HG03342 (cell line): ENCODE data around the gene JAKMIP3.

ENCODE experiments used
- ATAC-seq: cut with Tn5 transposase; IDR thresholded peaks from one replicate; pipeline ENCODE4 v1.9.1; 2021; ENCODE audit warnings: mild to moderate bottlenecking, moderate library complexity; ENCODE audit not compliant: unreplicated experiment

Gene JAKMIP3

GRCh38 chr10:132043861-132044695, 21.7 kb upstream of the JAKMIP3 start:
- ATAC-seq, result no peak

GRCh38 chr10:132044803-132045202, 20.9 kb upstream of the JAKMIP3 start:
- ATAC-seq, result no peak

GRCh38 chr10:132045324-132045723, 20.4 kb upstream of the JAKMIP3 start:
- no peak for ATAC-seq

- no peak for ATAC-seq
Measured at GRCh38 chr10:132047575-132048293, 18.0 kb upstream of the JAKMIP3 start.

- no peak for ATAC-seq
Measured at GRCh38 chr10:132048294-132048667, 17.5 kb upstream of the JAKMIP3 start.

GRCh38 chr10:132050191-132050590, 15.6 kb upstream of the JAKMIP3 start:
- no peak for ATAC-seq

- no peak for ATAC-seq
Measured at GRCh38 chr10:132052124-132052523, 13.6 kb upstream of the JAKMIP3 start.

- ATAC-seq, result no peak
Measured at GRCh38 chr10:132054564-132054963, 11.2 kb upstream of the JAKMIP3 start.

GRCh38 chr10:132055616-132056015, 10.1 kb upstream of the JAKMIP3 start:
- ATAC-seq, result no peak

- no peak for ATAC-seq
Measured at GRCh38 chr10:132056663-132057062, 9.1 kb upstream of the JAKMIP3 start.

- ATAC-seq, result no peak
Measured at GRCh38 chr10:132057191-132057681, 8.5 kb upstream of the JAKMIP3 start.

GRCh38 chr10:132058111-132058745, 7.5 kb upstream of the JAKMIP3 start:
- ATAC-seq, result no peak

- no peak for ATAC-seq
Measured at GRCh38 chr10:132058793-132059759, 6.7 kb upstream of the JAKMIP3 start.

GRCh38 chr10:132059760-132060508, 5.8 kb upstream of the JAKMIP3 start:
- ATAC-seq, result no peak

- ATAC-seq, result no peak
Measured at GRCh38 chr10:132061030-132061429, 4.7 kb upstream of the JAKMIP3 start.

- ATAC-seq, result no peak
Measured at GRCh38 chr10:132061465-132061864, 4.3 kb upstream of the JAKMIP3 start.

- no peak for ATAC-seq
Measured at GRCh38 chr10:132062116-132062515, 3.6 kb upstream of the JAKMIP3 start.

GRCh38 chr10:132062641-132063390, 2.9 kb upstream of the JAKMIP3 start:
- ATAC-seq, result no peak

- no peak for ATAC-seq
Measured at GRCh38 chr10:132063432-132063831, 2.3 kb upstream of the JAKMIP3 start.
